ENCODE data around the gene NCOA3.
A peak's percentile ranks its signal among the peaks of the same experiment; 100 is the strongest.
"Not testable (repeated sequence)": the region's sequence is repeated elsewhere in the genome, so short reads cannot be mapped to it uniquely, and the experiment has no call there.

Gene NCOA3

DNA sequence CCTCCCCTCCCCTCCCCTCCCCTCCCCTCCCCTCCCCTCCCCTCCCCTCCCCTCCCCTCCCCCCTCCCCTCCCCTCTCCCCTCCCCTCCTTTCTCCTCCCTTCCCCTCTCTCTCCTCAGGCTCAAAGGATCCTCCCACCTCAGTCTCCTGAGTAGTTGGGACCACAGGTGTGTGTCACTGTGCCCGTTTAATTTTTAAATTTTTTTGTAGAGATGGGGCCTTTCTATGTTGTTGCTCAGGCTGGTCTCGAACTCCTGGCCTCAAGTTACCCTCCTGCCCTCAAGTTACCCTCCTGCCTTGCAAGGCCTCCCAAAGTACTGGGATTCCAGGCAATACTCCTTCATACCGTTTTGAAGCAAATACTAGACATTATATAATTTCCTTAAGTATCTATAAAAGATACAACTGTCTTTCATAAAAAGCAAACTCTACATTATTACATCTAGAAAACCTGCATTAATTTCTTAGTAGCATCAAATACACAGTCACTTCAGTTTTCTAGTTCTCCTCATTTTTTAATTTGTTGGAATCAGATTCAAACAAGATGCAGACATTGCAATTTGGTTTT, 39.8 kb downstream of the NCOA3 start:
- DNase-seq = no peak

DNA sequence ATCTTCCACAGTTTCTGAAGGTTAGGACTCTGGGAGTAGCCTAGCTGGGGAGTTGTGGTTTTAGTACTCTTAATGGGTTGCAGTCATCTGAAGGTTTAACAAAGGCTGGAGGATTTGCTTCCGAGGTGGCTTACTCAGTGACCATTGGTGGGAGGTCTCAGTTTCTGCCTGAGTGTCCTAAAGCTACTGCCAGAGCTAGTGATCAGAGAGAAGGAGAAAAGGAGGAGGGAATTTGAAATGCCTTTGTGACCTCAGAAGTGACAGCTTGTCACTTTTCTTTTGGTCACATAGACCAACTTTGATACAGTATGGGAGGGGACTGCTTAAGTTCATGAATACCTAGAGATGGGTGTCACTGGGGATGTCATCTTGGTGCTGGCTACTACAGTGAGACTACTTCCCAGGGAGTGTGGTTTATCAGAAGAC, 41.3 kb downstream of the NCOA3 start:
- peak; percentile 20 for DNase-seq

DNA sequence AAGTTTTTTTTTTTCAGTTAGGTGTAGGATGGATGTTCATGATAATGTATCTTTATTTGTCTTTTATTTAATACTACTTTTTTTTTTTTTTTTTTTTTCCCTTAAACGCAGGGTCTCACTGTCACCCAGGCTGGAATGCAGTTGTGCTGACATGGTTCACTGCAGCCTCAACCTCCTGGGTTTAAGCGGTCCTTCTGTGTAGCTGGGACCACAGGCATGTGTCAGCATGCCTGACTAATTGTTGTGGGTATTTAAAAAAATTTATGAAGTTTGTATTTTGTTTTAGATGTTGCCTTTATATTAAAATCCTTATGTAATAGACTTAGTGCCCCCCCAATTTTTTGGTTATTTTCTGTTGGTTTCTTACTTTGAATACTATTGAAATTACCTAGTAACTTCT, 42.6 kb downstream of the NCOA3 start:
- no peak for DNase-seq

DNA sequence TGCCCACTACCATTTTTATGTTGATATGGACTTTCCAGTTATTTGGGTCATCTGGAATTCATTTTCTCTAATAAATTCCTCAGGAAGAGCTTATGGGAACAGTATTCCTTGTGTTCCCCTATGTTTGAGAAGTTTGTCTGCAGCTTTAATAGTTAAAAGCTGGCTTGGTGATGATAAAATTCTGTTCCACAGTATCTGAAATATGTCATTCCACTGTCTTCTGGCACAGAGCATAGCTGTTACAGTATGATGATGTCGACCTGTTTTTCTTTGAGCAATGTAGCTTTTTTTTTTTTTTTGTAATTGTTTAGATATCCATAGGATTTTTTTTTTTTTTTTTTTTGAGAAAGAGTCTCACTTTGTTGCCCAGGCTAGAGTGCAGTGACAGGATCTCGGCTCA, 43.2 kb downstream of the NCOA3 start:
- no peak for DNase-seq

DNA sequence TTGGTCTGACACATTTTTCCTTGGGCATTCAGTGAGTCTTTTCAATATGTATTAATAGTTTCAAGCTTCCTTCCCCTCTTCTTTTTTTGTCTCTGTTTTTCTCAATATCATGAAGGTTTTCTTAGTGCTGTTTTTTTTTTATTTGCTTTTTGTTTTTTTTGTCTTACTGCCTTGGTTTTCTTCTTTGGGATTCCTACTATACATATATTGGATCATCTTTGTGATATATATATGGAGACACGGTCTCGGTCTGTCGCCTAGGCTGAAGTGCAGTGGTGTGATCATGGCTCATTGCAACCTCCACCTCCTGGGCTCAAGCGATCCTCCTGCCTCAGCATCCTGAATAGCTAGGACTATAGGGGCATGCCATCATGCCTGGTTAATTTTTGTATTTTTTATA, 43.8 kb downstream of the NCOA3 start:
- no peak for DNase-seq

DNA sequence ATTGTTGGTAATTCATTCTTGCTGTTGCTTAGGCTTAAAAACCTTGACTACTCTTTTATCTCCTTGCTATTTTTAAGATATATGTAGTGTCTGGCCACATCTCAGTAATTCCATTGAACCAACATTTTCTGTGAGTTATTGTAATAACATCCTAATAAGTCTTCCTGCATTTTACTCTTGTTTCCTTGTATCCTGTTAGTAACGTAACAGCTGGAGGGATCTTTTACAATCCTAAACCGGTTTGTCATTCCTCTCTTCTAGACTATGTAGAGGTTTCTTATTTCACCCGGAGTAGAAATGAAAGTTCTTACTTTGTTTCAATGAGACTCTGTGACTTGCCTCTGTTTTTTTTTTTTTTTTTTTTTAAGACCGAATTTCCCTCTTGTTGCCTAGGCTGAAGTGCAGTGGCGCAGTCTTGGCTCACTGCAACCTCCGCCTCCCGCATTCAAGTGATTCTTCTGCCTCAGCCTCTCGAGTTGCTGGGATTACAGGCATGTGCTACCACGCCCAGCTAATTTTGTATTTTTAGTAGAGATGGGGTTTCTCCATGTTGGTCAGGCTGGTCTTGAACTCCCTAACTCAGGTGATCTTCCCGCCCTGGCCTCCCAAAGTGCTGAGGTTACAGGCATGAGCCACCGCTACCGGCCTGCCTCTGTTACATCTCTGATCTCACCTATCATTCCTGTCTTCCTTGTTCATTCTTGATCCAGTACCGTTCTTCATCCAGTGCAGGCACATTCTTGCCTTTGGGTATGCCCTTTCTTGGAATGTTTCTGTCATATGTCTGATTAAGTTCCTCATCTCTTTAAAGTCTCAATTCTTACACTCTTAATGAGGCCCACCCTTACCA, 44.7 kb downstream of the NCOA3 start:
- DNase-seq = no peak

DNA sequence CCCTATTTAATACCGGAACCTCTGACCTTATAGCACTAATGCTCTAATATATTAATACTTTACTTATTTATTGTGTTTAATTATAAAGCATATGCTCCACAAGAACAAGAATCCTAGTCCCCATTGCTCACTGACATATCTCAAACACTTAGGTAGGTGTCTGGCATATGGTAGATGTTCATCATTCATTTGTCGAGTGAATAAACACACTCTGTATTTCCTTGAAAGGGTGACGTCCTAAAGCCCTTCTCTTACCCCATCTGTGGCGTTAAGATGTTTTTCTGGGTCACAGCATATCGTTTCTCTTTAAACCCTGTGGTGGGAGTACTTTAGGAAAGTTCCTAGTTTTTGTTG, 45.3 kb downstream of the NCOA3 start:
- DNase-seq = no peak

DNA sequence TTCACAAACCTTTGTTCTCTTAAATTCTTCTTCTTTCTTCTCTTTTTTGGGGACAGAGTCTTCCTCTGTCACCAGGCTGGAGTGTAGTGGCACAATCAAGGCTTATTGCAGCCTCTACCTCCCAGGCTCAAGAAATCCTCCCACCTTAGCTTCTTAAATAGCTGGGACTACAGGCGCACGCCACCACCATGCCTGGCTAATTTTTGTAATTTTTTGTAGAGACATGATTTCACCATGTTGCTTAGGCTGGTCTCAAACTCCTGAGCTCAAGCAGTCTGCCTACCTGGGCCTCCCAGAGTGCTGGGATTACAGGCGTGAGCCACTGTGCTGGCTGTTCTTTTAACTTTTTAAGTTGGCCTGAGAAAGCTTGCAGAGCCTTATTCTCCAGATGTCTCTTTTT, 48.0 kb downstream of the NCOA3 start:
- no peak for DNase-seq

DNA sequence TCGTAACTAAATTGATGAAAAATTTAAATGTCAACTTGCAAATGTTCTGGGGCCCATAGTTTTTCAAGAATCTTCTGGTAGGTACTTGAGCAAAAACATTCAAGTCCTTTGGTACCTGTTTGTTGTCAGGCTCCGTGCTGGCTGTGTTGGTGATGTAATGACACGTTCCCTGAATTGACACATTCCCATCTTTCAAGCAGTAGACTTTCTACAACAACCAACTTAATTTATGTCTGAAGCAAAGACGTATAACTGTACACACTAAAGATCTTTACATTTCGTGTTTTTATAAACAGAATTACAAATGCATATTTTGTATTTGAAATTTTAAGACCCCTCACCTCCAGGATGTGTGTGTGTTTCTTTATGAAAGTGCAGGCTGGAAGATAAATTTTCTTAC, 49.5 kb downstream of the NCOA3 start:
- no peak for DNase-seq

DNA sequence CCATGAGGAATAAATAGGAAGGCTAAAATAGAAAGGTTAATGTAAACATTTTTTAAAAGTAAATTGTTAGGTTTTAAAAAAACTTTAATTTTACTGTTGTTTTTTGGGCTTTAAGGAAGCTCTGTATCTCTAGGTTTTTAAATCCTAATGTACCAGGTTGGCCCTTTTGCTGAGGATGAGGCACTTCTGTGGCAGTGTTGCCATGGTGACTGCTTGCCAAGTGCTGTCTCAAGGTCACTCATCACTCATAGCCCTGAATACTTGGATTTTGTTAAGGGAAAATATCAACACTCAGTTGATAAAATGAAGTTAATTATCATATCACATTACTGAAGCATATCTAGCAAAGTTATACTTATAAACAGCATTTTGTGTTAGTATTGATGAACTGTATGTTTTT, 50.2 kb downstream of the NCOA3 start:
- no peak for DNase-seq

DNA sequence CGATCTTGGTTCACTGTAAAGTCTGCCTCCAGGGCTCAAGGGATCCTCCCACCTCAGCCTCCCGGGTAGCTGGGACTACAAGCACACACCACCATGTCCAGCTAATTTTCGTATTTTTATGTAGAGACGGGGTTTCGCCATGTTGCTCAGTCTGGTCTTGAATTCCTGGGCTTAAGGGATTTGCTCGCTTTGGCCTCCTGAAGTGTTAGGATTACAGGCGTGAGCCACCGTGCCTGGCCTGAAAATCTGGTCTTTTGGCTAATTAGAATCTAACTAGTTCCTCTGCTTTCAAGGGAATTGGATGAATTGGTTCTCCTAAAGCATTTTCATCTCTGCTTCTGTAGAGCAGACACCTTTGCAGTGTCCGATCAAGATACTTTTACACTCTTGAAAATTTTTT, 51.3 kb downstream of the NCOA3 start:
- no peak for DNase-seq

DNA sequence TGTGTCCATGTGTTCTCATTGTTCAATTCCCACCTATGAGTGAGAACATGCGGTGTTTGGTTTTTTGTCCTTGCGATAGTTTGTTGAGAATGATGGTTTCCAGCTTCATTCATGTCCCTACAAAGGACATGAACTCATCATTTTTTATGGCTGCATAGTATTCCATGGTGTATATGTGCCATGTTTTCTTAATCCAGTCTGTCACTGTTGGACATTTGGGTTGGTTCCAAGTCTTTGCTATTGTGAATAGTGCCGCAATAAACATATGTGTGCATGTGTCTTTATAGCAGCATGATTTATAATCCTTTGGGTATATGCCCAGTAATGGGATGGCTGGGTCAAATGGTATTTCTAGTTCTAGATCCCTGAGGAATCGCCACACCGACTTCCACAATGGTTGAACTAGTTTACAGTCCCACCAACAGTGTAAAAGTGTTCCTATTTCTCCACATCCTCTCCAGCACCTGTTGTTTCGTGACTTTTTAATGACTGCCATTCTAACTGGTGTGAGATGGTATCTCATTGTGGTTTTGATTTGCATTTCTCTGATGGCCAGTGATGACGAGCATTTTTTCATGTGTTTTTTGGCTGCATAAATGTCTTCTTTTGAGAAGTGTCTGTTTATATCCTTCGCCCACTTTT, 52.0 kb downstream of the NCOA3 start:
- DNase-seq = not testable (repeated sequence)

DNA sequence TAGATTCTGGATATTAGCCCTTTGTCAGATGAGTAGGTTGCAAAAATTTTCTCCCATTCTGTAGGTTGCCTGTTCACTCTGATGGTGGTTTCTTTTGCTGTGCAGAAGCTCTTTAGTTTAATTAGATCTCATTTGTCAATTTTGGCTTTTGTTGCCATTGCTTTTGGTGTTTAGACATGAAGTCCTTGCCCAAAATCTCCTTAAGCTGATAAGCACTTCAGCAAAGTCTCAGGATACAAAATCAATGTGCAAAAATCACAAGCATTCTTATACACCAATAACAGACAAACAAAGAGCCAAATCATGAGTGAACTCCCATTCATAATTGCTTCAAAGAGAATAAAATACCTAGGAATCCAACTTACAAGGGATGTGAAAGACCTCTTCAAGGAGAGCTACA, 52.6 kb downstream of the NCOA3 start:
- not testable (repeated sequence) for DNase-seq

DNA sequence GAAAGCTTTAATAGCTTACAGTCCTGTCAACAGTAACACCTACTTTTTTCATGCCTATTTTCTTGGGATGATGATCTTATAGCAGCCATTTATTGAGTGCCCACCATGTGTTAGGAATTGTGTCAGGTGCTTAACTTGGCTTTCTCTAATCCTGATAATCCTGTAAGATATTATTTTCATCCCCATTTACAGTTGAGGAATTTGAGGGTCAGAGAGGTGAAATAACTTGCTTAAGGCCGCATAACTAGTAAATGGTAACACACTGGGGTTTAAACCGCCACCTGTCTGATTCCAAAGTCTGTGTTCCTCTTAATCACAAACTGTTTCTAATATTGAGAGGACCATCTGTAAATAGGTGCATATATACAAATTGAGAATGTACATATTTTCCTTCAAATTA, 55.5 kb downstream of the NCOA3 start:
- no peak for DNase-seq

DNA sequence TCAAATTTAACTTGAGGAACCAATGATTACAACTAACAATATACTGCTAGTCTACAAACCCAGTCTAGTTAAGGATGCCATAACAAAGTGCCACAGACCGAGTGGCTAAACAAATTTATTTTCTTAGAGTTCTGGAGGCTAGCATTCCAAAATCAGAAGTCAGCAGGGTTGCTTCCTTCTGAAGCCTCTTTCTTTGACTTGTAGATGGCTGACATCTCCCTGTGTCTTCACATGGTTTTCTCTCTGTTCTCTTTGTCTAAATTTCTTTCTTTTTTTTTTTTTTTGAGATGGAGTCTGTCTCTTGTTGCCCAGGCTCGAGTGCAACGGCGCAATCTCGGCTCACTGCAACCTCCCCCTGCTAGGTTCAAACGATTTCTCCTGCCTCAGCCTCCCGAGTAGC, 56.1 kb downstream of the NCOA3 start:
- no peak for DNase-seq

DNA sequence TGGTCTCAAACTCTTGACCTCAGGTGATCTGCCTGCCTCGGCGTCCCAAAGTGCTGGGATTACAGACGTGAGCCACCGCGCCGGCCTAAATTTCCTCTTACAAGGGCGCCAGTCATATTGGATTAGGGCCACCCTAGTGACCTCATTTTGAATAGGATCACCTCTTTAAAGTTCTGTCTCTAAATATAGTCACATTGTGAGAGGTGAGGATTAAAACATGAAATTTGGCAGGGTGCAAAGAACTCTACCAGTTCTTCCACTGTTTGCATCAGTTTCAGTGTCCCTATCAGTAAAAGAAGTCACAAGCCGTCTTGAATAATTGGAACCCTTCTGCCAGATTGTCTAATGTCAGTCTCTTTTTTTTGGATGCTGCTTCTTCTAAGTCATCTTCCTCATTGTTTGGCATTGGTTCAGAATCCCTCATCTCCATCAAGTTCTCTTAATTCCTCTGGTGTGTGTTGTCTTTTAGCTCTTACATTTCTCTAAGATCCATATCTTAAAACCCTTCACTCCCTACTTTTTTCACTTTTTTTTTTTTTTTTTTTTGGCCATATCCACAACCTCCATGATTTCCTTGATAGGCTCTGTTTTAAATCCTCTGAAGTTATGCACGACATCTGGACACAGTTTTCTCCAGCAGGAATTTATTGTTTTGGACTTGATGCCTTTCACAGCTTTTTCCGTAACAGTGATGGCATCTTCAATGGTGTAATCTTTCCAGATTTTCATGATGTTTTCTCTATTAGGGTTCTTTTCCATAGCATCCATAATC, 56.8 kb downstream of the NCOA3 start:
- DNase-seq = no peak

DNA sequence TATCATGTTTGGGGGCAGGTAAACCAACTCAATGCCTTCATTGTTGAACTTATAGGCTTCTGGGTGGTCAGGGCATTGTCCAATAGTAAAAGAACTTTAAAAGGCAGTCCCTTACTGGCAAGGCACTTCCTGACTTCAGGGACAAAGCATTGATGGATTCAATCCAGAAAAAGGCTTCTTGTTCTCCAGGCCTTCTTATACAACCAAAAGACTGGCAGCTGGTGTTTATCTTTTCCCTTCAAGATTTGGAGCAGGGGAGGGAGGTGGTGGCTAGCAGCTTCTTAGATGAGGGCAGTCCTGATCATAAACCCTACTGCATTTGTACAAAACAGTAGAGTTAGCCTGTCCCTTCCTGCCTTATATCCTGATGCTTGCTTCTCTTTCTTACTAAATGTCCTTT, 57.5 kb downstream of the NCOA3 start:
- DNase-seq = no peak

DNA sequence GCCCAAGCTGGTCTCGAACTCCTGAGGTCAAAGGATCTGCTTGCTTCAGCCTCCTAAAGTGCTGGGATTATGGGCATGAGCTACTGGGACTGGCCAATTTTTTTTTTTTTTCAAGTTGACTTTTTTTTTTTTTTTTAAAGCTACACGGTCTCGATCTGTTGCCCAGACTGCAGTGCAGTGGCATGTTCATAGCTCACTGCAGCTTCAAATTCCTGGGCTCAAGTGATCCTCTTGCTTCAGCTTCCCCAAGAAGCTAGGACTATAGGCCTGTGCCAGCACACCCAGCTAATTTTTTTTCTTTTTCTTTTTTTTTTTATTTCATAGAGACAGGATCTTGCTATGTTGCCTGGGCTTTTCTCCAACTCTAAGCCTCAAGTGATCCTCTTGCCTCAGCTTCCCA, 59.5 kb downstream of the NCOA3 start:
- no peak for DNase-seq

DNA sequence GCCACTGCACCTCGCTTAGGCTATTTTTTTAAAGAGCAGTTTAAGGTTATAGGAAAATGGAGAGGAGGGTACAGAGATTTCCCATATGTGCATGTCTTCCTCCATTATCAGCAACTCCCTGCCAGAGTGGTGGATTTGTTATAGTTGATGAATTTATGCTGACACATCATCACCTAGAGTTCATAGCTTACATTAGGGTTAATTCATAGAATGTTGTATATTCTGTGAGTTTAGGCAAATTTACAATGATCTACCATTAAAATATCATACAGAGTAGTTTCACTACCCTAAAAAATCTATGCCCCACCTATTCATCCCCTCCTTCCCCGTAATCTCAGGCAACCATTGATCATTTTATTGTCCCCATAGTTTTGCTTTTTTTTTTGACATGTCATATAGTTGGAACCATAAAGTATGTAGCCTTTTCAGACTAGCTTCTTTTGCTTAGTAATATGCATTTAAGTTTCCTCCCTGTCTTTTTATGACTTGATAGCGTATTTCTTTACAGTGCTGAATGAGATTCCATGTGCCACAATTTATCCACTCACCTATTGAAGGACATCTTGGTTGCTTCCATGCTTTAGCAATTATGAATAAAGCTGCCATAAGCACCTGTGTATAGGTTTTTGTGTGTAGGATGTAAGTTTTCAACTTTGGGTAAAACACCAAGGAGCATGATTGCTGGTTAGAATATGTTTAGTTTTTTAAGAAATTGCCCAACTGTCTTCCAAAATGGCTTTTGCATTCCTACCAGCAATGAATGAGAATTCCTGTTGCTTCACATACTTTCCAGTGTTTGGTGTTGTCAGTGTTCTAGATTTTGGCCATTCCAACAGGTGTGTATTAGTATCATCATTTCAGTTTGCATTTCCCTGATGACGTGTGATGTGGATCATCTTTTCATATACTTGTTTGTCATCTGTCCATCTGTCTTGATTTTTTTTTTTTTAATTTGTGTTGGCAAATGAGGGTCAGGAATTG, 60.2 kb downstream of the NCOA3 start:
- no peak for DNase-seq

DNA sequence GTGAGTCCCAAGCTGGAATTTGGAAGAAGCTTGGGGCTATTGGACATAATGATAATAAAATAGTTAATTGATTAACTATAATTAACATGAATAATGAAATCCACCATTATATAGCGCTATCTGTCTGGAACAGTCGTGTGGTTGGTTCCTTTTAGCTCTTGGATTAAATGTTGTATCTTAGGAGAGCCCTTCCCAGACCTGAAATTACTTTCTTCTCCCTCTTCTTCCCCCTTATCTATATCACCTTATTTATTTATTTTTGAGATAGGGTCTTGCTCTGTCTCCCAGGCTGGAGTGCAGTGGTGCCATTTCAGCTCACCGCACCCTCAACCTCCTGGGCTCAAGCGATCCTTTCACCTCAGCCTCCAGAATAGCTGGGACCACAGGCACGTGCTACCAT, 64.6 kb downstream of the NCOA3 start:
- DNase-seq = no peak

DNA sequence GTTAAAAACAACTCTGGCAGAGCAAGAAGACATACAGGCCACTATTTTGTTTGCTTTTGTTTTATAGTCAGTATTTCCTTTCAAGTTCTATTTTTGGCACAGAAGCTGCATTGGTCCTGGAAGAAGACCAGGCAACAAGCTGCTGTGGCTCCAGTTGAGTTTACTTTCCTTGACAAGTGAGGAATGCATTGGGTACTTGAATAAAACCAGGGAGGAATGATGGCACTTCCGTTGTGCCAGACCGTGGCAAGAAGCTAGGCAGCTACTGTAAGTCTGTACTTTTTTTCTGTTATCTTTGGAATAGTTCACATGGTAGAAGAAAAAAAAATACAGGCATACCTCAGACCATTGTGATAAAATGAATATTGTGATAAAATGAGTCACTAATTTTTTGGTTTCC, 66.3 kb downstream of the NCOA3 start:
- peak; percentile 32 for DNase-seq

DNA sequence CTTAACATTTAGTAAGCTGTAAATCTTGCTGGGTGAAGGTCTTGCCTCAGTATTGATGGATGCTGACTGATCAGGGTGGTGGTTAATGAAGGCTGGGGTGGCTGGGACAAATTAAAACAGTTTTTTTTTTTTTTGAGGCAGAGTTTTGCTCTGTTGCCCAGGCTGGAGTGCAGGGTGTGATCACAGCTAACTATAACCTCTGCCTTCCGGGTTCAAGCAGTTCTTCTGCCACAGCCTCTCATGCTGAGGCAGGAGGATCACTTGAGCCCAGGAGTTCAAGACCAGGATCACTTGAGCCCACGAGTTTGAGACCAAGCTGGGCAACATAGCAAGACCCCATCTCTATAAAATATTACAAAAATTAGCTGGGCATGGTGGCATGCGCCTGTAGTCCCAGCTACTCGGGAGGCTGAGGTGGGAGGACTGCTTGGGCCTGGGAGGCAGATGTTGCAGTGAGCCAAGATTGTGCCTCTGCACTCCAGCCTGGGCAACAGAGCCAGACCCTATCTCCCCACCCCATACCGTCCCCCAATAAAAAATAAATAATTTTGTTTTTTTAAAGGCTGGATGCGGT, 67.2 kb downstream of the NCOA3 start:
- DNase-seq = no peak
